GM13976 (cell line): ENCODE data around the gene OTULINL.

ENCODE experiments used
- DNase-seq: peaks from one replicate; pipeline ENCODE4 v3.0.0; 2012; ENCODE audit warnings: low spot score
- in situ Hi-C: fragments of 300-500 bp; cut with MboI; formaldehyde crosslinking; loops from one replicate; pipeline ENCODE4 v1.12.0; 2022; ENCODE audit warnings: low sequenced_read_pairs, mixed read lengths, inconsistent platforms; ENCODE audit not compliant: unreplicated experiment
- TF ChIP-seq, protein P1 (sequence below): IDR thresholded peaks from 2 replicates; pipeline ENCODE4 v1.5.1; 2012; ENCODE audit warnings: borderline replicate concordance, mild to moderate bottlenecking; ENCODE audit not compliant: insufficient read depth; ENCODE audit errors: extremely low read depth, missing control alignments, control extremely low read depth

Gene OTULINL

DNA sequence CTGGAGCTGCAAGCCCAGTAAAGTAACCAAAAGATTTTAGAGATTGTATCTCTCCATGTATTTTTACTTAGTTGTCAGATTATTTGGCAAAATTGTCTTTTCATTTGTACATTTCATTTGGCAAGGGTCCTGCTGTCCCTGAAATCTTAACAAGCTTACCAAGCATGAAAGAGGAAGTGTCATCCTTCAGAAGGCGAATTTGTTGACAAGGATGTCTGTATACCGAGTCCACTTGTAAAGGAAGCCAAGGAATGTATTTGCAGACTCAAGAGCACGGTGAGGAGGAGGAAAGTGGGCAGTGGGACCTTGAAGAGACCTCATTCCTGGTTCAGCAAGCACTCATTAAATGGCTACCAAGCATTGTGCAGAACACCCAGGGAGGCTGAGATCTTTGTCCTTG is 7.5 kb upstream of the OTULINL start:
- no peak for DNase-seq
- in situ Hi-C loops, result no loop called here
- TF ChIP-seq, protein P1, sequence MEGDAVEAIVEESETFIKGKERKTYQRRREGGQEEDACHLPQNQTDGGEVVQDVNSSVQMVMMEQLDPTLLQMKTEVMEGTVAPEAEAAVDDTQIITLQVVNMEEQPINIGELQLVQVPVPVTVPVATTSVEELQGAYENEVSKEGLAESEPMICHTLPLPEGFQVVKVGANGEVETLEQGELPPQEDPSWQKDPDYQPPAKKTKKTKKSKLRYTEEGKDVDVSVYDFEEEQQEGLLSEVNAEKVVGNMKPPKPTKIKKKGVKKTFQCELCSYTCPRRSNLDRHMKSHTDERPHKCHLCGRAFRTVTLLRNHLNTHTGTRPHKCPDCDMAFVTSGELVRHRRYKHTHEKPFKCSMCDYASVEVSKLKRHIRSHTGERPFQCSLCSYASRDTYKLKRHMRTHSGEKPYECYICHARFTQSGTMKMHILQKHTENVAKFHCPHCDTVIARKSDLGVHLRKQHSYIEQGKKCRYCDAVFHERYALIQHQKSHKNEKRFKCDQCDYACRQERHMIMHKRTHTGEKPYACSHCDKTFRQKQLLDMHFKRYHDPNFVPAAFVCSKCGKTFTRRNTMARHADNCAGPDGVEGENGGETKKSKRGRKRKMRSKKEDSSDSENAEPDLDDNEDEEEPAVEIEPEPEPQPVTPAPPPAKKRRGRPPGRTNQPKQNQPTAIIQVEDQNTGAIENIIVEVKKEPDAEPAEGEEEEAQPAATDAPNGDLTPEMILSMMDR, result no peak

DNA sequence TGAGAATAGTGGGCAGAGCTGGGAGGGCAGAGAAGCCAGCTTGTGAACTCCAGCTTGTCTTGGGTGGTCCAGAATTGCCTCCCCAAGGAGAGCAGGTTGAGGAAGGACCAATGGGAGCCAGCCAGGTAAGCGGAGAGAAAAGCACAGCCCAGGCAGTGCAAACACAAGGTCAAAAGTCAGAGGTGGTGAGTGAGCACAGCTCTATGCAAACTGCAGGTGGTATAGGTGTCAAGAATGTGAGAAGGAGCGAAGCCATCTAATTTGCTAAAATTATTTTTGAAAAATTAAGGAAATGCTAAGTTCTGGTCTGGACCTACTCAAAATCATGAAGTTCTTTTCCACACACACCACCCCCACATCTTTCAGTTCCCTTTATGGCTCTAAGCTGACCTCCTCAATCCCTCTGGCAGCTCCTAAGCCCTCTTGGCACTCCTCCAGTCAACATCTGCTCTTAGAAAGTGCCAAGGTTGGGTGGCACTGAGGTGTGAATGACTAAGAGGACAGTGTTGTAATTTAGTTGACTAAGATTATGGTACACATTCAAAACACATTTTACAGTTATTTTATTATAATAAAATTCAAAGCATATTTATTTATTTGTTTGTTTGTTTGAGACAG is 6.6 kb upstream of the OTULINL start:
- no peak for DNase-seq

DNA sequence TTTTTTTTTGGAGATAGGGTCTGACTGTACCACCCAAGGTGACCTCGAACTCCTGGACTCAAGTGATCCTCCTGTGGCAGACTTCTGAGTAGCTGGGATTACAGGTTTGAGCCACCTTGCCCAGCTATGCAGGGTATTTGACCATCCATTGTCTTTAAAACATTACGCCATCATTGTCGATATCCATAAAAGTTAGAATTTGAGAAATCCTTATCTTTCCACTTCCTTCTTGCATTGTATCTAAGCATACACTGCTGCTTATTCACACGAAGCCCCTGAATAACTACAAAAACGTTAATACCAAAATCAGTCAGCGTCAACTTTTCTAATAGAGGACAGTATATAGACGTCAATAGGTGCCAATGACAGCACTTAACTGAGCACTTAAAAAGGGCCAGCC is 5.4 kb upstream of the OTULINL start:
- in situ Hi-C loops, result no loop called here
- DNase-seq, result no peak
- TF ChIP-seq, protein P1, result no peak

More for the DNA sequence above, 6.6 kb upstream of the OTULINL start:
- TF ChIP-seq, protein P1, result no peak
- in situ Hi-C loops, result no loop called here

DNA sequence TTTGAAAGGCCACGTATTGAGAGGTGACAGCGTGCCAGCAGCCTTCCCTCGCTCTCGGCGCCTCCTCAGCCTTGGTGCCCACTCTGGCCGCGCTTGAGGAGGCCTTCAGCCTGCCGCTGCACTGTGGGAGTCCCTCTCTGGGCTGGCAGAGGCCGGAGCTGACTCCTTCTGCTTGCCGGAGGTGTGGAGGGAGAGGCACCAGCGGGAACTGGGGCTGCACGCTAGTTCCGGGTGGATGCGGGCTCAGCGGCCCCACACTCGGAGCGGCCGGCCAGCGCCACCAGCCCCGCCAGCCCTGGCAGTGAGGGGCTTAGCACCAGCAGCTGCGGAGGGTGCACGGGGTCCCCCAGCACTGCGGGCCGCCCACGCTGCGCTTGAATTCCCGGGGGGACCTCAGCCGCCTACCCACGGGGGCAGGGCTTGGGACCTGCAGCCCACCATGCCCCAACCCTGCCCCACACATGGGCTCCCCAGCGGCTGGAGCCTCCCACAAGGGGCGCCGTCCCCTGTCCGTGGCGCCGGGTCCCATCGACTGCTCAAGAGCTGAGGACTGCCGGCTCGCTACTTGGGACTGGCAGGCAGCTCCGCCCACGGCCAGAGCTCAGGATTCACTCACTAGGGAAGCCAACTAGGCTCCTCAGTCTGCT is 4.4 kb upstream of the OTULINL start:
- TF ChIP-seq, protein P1, result no peak
- in situ Hi-C loops, result no loop called here
- DNase-seq, result no peak

DNA sequence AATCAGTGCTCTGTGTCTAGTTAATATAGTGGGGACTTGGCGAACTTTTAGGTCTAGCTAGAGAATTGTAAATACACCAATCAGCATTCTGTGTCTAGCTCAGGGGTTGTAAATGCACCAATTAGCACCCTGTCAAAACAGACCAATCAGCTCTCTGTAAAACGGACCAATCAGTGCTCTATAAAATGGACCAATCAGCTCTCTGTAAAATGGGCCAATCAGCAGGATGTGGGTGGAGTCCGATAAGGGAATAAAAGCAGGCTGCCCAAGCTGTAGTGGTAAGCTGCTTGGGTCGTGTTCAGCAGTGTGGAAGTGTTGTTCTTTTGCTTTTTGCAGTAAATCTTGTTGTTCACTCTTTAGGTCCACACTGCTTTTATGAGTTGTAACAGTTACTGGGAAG is 3.6 kb upstream of the OTULINL start:
- in situ Hi-C loops, result no loop called here
- TF ChIP-seq, protein P1, result no peak
- no peak for DNase-seq

DNA sequence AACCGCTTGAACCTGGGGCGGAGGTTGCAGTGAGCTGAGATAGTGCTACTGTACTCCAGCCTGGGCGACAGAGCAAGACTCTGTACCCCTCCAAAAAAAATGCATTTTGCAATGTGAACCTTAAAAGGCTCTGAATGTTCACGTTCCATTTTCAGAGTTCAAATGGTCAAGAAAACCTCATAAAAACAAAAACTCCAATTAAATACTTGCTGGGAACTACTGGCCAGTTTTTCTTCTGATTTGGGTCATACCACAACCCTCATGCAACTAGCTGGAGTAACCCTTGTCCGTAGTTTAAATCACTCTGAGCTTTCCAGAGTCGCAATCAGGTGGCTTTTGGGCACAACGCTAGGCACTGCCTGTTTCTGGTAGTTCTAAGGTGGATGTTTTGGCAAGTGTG is 2.3 kb upstream of the OTULINL start:
- in situ Hi-C loops, result no loop called here
- TF ChIP-seq, protein P1, result no peak
- DNase-seq, result no peak

DNA sequence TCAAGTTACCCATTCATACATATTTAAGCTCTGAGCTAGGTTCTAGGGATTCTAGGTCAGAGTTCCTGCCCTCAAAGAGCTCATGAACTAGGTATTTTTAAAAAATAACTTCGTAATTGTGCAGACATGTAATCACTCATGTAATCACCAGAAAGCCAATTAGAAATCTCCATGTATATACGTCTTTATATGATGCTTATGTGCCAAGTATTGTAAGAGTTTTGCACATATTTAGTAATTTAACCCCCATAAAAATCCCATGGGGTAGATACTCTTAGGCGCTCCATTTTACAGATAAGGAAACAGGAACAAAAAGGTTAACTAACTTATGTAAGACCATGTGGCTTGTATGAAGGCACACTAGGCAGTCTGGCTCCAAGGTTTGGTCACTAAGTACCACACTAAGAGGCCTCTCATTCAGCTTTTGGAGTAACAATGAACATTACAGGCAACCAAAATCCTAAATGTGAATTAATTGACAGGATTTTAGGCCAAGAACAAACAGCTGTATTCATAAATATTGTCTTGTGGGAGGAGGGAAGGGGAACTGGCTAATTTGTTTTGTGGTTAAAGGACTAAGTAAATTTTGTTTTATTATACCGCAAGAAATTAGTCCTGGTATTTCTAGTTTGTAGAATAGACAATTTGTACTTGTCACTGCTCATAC is 1.7 kb upstream of the OTULINL start:
- in situ Hi-C loops, result no loop called here
- DNase-seq, result no peak
- TF ChIP-seq, protein P1, result no peak
